AG10803 (cell line): ENCODE data around the gene TMEM131L.

Source experiments
- DNase-seq: peaks from one replicate; pipeline ENCODE4 v3.0.0; 2010; ENCODE audit warnings: low read depth
- H3K4me3 ChIP-seq: 2 replicates; pipeline ENCODE4 v1.5.1; 2011; ENCODE audit warnings: mild to moderate bottlenecking, low read length, control low read depth
- TF ChIP-seq, protein P1 (sequence below): conservative IDR thresholded peaks from 2 replicates; pipeline ENCODE4 v1.5.1; 2011; ENCODE audit warnings: mild to moderate bottlenecking, low read length, control low read depth, inconsistent platforms

The TMEM131L gene

DNA sequence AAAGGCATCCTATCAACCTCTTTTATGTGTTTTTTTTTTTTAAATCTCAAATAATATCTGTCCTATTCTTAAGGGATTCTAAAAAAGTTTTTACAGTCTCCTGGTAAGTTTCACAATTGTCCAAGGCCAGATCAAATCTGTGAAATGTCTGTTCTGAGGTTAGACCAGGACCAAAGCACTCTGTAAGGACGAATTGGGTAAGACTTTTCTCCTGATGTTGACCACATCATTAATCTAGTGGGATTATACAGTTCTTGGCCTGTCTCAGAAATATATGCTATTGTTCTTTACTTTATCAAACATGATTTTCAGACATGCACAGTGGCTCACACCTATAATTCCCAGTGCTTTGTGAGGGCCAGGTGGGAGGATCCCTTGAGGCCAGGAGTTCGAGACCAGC is 45.8 kb upstream of the TMEM131L start:
- H3K4me3 ChIP-seq = no peak overlapping the region
- DNase-seq = peak; percentile 52
- TF ChIP-seq, protein P1, sequence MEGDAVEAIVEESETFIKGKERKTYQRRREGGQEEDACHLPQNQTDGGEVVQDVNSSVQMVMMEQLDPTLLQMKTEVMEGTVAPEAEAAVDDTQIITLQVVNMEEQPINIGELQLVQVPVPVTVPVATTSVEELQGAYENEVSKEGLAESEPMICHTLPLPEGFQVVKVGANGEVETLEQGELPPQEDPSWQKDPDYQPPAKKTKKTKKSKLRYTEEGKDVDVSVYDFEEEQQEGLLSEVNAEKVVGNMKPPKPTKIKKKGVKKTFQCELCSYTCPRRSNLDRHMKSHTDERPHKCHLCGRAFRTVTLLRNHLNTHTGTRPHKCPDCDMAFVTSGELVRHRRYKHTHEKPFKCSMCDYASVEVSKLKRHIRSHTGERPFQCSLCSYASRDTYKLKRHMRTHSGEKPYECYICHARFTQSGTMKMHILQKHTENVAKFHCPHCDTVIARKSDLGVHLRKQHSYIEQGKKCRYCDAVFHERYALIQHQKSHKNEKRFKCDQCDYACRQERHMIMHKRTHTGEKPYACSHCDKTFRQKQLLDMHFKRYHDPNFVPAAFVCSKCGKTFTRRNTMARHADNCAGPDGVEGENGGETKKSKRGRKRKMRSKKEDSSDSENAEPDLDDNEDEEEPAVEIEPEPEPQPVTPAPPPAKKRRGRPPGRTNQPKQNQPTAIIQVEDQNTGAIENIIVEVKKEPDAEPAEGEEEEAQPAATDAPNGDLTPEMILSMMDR = no peak

DNA sequence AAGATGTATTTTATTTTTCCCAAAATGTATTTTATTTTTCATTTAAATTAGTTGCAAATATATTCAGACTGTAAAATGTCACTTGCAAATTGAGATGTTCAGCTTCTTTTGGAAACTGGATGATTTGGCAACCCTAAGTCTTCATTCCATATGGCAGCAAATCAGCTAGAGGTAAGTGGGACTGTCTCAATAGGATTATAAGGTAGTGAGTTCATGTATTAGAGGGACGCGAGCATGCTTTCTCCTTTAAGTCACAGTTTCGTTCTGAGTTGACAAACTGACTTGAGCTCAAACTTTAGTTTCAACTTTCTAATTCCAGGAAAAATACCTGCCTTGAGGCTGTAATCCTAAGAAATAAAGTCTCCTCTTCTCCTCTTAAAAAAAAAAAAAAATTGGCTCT is 44.2 kb upstream of the TMEM131L start:
- H3K4me3 ChIP-seq = no peak overlapping the region
- TF ChIP-seq, protein P1 = no peak
- no peak for DNase-seq

DNA sequence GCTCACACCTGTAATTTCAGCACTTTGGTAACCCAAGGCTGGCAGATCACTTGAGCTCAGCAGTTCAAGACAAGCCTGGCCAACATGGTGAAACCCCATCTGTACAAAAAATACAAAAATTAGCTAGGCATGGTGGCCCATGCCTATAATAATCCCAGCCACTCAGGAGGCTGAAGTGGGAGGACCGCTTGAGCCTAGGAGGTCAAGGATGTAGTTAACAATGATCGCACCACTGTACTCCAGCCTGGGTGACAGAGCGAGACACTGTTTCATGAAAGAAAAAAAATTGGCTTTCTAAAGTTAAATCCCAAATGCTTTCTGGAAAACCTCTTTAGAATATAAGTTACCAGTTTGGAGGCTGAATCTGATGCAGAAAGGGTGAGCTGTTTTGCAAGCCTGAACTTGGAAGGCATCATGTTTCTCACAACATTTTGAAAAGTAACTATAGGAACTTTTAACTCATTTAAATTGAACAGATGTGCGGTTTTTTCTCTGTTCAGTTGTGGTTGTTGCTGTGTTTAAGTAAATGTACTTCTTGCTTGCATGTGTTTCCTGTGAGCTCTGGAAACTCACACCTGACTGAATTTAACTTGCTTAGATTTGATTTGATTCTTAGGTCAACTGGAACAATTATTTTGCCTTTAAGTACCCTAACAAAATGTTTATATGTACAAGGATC is 39.8 kb upstream of the TMEM131L start:
- H3K4me3 ChIP-seq = no peak overlapping the region
- TF ChIP-seq, protein P1 = no peak
- no peak for DNase-seq

DNA sequence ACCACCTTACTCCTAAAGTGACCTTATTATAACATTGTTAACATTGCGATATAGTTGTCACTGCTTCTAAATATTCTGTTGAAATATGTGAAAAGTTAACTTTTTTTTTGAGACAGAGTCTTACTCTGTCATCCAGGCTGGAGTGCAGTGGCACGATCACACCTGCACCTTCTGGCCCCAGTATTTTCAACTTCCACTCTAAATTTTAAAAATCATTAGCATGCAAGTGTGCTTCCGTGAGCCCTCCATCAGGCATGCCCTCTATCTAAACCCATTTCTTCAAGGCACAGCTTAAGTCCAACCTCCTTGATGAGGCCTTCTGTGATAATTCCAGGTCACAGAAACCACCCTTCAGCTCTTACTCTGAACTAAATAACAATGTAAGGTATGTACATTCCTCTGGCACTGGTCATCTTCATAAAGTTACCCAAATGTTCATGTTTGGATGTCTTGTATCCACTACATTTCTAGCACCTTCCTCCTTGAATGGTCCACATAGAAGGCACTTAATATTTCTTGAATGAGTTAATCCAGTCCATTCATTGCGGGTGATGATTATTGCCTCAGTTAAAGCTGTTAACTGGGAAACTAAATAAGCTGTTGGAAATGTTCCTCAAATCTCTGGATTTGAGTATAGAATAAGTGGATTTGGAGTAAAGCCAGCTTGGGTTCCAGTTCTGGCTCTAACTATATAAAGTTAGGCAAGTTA is 38.6 kb upstream of the TMEM131L start:
- peak; percentile 76 for DNase-seq
- TF ChIP-seq, protein P1 = no peak

DNA sequence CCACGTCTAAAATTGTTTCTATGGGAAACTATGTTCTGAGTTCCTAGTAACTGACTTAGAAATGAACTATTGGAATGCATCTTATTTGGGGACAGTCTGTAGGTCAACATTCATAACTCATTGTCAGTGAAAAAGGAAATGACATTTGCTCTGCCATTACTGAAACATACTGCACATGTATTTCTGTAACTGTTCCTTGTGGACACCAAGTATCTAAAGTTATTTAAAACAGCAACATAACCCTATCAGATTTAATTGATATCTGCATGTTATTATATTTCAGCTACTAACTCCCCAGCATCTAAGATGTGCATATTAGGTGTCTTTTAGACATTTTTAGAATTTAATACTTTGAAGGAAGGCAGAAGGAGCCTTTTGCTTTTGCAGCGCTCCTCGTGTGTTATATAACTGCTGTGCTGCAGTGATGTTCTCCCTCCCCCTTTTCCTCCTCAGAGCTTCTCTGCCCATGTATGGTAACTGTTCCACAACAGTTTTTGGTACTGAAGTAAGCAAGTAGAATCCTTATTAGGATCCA is 37.2 kb upstream of the TMEM131L start:
- DNase-seq = no peak
- TF ChIP-seq, protein P1 = no peak
- H3K4me3 ChIP-seq = no peak overlapping the region

More for the DNA sequence above, 38.6 kb upstream of the TMEM131L start:
- no peak overlapping the region for H3K4me3 ChIP-seq

DNA sequence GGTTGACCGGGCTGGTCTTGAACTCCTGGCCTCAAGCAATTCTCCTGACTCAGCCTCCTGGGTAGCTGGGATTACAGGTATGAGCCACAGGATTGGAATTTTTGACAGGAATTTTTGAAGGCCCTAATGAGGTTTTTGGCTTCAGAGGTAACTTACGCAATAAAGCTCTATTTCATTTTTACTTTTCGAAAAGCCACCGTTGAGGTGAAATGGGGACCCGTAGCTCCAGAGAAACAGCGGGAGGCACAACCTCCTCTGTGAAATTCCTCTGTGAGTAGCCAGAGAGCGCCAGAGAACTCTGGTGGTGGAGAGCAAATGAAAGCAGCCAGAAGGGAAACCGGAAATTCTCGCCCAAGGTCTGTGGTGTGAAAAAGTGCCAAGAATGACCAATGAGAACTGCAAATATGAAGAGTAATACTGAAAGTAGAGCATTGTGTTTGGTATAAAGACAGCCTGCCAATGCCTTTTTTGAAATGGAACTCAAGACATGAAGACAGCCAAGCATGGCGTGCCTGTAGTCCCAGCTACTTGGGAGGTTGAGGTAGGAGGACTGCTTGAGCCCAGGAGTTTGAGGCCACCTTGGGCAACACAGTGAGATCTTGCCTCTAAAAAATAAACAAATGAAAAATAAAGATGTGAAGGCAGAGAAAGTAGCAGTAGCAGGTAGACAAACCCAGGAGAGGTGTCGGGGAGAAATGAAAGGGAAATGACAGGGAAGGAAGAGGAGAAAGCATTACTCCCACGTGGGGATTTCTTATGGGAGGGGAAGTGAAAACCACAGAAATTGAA is 33.0 kb upstream of the TMEM131L start:
- TF ChIP-seq, protein P1 = peak; percentile 69
- H3K4me3 ChIP-seq = no peak overlapping the region
- peak; percentile 94 for DNase-seq
